ENCODE results near the gene RABAC1.

DNA sequence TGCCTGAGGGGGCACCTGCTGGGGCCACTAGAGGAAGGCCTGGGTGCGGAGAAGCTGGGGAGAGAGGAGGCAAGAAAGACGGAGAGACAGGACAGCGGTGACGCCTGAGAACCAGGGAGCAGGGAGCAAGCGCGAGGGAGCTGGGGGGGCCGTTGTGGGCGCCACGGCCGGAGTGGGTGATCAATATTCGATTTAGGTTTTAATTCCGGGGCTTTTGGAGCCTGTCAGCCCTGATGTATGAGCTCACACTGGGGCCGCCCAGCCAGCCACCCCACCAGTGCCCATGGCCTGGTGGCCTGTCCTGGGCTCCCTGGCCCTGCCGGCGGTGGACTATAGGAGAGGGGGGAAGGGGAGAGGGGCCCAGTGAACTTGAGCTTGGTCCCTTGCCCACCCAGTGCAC is 22.2 kb downstream of the RABAC1 start:
- TF ChIP-seq CTCF (IDR thresholded peaks at IDR 0.05 in 2 of 3, conservative IDR thresholded peaks at IDR 0.05 in 1 of 3; ENCODE audit: borderline replicate concordance in 1 of 3, insufficient read depth in 1 of 3, low read depth in 2 of 3, low read length in 2 of 3) (no peak), POLR2AphosphoS5 (IDR thresholded peaks at IDR 0.05; ENCODE audit: low read depth, low read length) (no peak), ELF1 (IDR thresholded peaks at IDR 0.05; ENCODE audit: borderline replicate concordance, low read depth) (no peak), ZFX (IDR thresholded peaks at IDR 0.05) (no peak), REST (IDR thresholded peaks at IDR 0.05; ENCODE audit: low read depth) (no peak), EZH2 (IDR thresholded peaks at IDR 0.05) (no peak), SIN3A (IDR thresholded peaks at IDR 0.05; ENCODE audit: low read depth) (no peak), POLR2A (IDR thresholded peaks at IDR 0.05; ENCODE audit: borderline replicate concordance, extremely low read depth, insufficient read depth, insufficient read length) (no peak), YY1 (IDR thresholded peaks at IDR 0.05; ENCODE audit: extremely low read depth, insufficient replicate concordance, low read depth, low read length) (no peak)

Data from HCT116 (cell line).